Upper lobe of right lung (tissue), 1 donor: ENCODE measurements around the gene SALL3. TPM values are rescaled to one million over a fixed set of nuclear protein-coding genes. Genes with fewer than 3 reads are reported as not detected.

Experiments
- ATAC-seq: fragments of 200-7000 bp; cut with Tn5 transposase; one replicate; pipeline ENCODE4 v1.9.1; 2020; ENCODE audit warnings: mild to moderate bottlenecking, moderate library complexity
- DNase-seq: peaks from one replicate; pipeline ENCODE4 v3.0.0-alpha.2; 2020
- H3K27ac ChIP-seq: fragments of 200-600 bp; one replicate; pipeline ENCODE4 v1.8.0; 2022
- H3K27me3 ChIP-seq: fragments of 200-600 bp; one replicate; pipeline ENCODE4 v1.8.0; 2022; ENCODE audit warnings: mild to moderate bottlenecking
- H3K36me3 ChIP-seq: fragments of 200-600 bp; one replicate; pipeline ENCODE4 v1.8.0; 2022
- H3K4me1 ChIP-seq: fragments of 200-600 bp; one replicate; pipeline ENCODE4 v1.8.0; 2022
- H3K4me3 ChIP-seq: fragments of 200-600 bp; one replicate; pipeline ENCODE4 v1.8.0; 2022; ENCODE audit warnings: mild to moderate bottlenecking
- H3K9me3 ChIP-seq: fragments of 200-600 bp; one replicate; pipeline ENCODE4 v1.8.0; 2022
- intact Hi-C: fragments of 100-400 bp; cut with DNase I; formaldehyde crosslinking; loops from one replicate; pipeline ENCODE4 v1.11.0; 2022
- total RNA-seq: library from RNA; stranded (reverse); fragmentation: NEBNext Ultra II Directional; extraction: Animal tissue kit (Norgen Biotek cat#: 25700); gene quantifications from one replicate; pipeline ENCODE4 v1.2.1, GENCODE V29; 2021
- TF ChIP-seq, protein P1 (sequence below): fragments of 200-600 bp; IDR thresholded peaks from one replicate; pipeline ENCODE4 v1.8.0; 2022; ENCODE audit warnings: antibody characterized with exemption
- donor health status: DM: no; HTN: yes; CAD: no; lungs with severe emphysema.

The SALL3 gene
- total RNA-seq, 1 donor from 2014 or later, result not detected

DNA sequence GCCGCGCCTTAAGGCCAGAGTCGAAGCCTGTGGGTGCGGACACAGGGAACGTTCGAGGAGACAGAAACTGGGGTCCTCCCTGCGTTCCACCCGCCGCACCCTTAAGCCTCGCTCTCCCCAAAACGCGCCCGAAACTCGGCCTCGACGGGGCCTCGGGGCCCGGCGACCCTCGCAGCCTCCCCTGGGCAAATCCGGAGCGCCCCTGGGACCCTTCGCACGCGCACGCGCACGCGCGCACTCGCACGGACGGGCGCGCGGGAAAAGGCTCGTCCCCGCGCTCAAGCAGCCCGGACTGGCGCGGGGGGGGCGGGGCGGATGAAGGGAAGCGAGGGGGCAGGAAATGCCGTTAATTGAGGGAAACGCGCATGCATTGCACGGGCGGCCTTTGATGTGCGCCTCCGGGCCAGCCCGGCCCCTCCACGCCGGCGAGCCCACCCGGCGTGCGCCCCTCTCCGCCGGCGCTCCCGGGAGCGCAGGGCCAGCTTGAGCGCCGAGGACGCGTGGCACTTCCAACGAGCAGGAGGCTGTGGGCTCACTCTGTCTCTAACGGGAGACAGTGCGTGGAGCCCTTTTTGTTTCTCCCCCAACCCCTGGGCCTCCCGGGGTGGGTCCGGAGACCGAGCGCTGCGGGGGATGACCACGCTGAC, 5.4 kb upstream of the SALL3 start:
- no peak for DNase-seq
- intact Hi-C loops, result no loop called here
- Histone ChIP-seq H3K4me1 (peaks cover 9% of the 10 kb centered on the region), H3K36me3 (no peaks in the 10 kb centered on the region), H3K27me3 (peaks cover 98% of the 10 kb centered on the region), H3K27ac (no peak overlapping the region), H3K4me3 (no peak overlapping the region), H3K9me3 (no peaks in the 10 kb centered on the region)
- TF ChIP-seq, protein P1, sequence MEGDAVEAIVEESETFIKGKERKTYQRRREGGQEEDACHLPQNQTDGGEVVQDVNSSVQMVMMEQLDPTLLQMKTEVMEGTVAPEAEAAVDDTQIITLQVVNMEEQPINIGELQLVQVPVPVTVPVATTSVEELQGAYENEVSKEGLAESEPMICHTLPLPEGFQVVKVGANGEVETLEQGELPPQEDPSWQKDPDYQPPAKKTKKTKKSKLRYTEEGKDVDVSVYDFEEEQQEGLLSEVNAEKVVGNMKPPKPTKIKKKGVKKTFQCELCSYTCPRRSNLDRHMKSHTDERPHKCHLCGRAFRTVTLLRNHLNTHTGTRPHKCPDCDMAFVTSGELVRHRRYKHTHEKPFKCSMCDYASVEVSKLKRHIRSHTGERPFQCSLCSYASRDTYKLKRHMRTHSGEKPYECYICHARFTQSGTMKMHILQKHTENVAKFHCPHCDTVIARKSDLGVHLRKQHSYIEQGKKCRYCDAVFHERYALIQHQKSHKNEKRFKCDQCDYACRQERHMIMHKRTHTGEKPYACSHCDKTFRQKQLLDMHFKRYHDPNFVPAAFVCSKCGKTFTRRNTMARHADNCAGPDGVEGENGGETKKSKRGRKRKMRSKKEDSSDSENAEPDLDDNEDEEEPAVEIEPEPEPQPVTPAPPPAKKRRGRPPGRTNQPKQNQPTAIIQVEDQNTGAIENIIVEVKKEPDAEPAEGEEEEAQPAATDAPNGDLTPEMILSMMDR, result no peak
- ATAC-seq, result no peak

DNA sequence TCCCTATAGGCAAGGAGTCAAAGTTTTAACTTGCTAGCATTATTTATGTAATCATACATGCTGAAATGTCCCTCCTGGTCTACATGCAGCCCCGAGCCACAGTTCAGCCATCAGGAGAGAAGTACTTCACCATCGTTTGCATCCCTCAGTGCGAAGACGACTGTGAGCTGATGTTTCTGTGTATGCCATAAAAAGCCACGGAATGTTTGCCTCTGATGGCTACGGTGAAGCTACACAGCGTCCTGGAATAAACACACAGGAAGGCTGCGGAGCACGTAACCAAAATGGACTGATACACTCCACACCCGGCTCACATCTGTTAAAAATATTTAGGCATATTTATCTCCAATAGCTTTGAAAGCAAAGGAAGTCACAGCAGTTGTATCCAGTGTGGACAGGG, 4.3 kb upstream of the SALL3 start:
- intact Hi-C loops, result no loop called here
- H3K4me1 ChIP-seq, result peaks cover 9% of the 10 kb centered on the region
- TF ChIP-seq, protein P1, result no peak
- DNase-seq (no peak), ATAC-seq (no peak)
- H3K27me3 ChIP-seq, result peaks cover 90% of the 10 kb centered on the region
- no peaks in the 10 kb centered on the region for H3K9me3 ChIP-seq
- no peak overlapping the region for H3K4me3 ChIP-seq
- no peaks in the 10 kb centered on the region for H3K36me3 ChIP-seq
- no peak overlapping the region for H3K27ac ChIP-seq

DNA sequence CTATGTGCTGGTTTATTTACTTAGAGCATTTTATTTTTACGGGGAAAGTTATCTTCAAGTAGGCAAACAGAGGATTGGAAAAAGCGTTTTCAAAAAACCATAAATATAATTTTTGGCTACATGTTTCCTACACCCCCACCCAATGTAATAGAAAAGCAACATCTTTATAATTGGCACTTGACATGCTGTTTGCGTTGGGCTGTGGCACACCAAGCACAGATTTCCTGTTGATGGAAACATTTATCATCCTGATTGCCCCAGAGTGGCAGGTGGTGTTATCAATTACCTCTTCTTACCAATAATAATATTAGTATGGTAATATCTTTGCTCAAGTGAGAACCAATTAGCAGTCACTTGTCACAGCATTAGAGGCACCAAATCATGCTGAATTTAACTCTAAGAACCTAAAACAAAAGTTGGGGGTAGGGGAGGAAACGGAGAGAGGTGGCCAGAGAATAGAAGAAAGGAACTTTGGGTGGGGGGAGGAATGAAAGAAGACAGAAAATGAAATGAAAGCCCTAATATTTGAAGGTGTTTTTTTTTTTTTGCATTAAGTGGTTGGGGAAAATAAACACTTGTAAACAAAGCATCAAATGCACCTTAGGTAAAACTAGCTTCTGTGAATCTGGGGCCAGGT, 3.8 kb upstream of the SALL3 start:
- Histone ChIP-seq H3K9me3 (no peaks in the 10 kb centered on the region), H3K36me3 (no peaks in the 10 kb centered on the region), H3K27ac (no peak overlapping the region), H3K27me3 (peaks cover 91% of the 10 kb centered on the region), H3K4me1 (peaks cover 9% of the 10 kb centered on the region), H3K4me3 (no peak overlapping the region)
- no peak for ATAC-seq
- TF ChIP-seq, protein P1, result no peak
- no peak for DNase-seq
- intact Hi-C loops, result no loop called here

DNA sequence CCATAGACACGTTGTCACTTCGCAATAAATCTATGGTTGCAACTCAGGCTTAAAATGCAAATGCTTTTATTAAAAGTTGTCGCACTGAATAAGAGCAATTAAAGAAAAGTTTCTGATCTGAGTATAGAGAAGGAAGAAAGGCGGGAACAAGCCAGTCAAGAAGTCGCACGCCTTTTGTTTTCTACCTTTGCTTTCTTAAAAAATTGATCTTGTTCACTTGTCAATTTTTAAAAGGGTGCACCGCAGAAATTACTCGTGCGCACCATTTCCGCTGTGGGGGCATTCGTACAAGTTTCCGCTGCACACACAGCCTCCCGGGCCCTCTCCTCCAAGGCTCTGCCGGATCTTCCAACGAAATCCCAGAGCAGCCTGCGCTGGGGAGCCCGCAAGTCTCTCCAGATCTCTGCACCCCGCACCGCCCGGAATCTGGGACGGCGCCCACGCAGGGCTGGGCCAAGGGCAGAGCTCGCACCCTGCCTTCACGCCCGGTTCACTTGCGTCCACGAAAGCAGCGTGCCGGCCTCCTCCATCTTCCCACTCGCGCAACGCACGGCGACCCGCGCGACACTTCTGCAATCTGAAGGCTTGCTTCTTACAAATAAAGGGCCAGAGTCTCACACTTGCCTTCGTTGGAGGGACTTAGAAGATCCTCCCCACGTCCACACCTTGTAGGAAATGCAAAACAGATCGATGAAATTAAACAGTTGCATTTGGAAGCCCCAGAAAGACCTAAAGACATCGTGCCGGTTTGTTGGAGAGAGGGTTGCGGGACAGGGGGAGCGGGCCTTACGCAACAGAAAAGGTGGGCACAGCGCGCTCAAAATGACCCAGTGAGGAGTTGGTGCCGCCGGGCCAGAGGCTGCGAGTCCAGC, 2.6 kb upstream of the SALL3 start:
- no peak for ATAC-seq
- Histone ChIP-seq H3K27me3 (peaks cover 91% of the 10 kb centered on the region), H3K4me3 (no peak overlapping the region), H3K36me3 (no peaks in the 10 kb centered on the region), H3K9me3 (no peaks in the 10 kb centered on the region), H3K27ac (no peak overlapping the region), H3K4me1 (peaks cover 9% of the 10 kb centered on the region)
- TF ChIP-seq, protein P1, result no peak
- intact Hi-C loops, result no loop called here
- no peak for DNase-seq

DNA sequence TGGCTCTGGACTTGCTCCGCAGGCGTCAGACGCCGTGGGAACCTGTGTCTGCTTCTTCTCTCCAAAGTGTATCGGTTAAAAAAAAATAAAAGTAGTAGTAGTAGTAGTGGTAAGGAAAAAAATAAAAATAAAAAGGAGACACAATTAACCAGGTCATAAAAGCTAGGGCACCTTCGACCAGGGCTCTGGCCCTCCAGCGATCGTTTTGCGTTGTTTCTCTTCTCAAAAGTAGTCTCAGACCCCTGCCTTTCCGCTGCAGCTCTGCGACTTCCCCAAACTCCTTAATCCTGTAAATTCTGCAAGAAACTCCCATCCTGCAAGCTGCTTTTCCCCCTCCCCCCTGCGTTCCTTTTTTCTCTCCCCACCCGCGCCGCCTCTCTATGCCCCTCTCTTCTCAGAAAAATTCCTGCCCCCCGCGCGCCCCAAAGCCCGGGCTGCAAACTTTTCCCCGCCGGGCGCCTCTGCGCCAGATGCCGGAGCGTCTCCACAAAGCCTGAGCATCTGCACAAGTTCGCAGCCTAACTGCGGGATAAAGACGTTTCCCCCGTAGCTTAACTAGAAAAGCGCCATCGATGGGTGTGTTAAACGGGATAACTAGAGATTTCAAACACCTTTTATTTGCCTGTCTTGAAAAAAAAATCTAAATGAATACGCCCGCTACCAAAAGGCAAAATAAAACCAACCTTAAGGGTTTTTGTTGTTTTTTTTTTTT, 1.8 kb upstream of the SALL3 start:
- TF ChIP-seq, protein P1, result no peak
- H3K27ac ChIP-seq, result no peak overlapping the region
- H3K9me3 ChIP-seq, result no peaks in the 10 kb centered on the region
- no peak for DNase-seq
- no peaks in the 10 kb centered on the region for H3K36me3 ChIP-seq
- H3K4me1 ChIP-seq, result peaks cover 9% of the 10 kb centered on the region
- H3K27me3 ChIP-seq, result peaks cover 91% of the 10 kb centered on the region
- intact Hi-C loops, result no loop called here
- no peak overlapping the region for H3K4me3 ChIP-seq
- no peak for ATAC-seq
